HCT116 (cell line): Measurements from ENCODE around the gene NEUROD4. TPM values are rescaled to one million over a fixed set of nuclear protein-coding genes. Genes with fewer than 3 reads are reported as not detected.

Experiments
- ATAC-seq: fragments of 200-7000 bp; cut with Tn5 transposase; 2 replicates; pipeline ENCODE4 v1.9.1; 2020; ENCODE audit warnings: mild to moderate bottlenecking, moderate library complexity
- BruUV-seq: library from RNA; stranded (reverse); fragments of 400-500 nt; replicated peaks from 2 replicates; lab custom pipeline; 2021; lab: Mats Ljungman, UMichigan
- CTCF ChIA-PET: fragments of 300-600 bp; sonication (Branson Sonifier 250); formaldehyde crosslinking; loops from one replicate; lab custom pipeline; 2021; ENCODE audit warnings: antibody characterized with exemption; lab: Charles Lee
- POLR2A ChIA-PET: fragments of 300-600, 350-600 bp; sonication (Branson Sonifier 250); formaldehyde crosslinking; loops from one replicate; lab custom pipeline; 2021; ENCODE audit warnings: antibody characterized with exemption; lab: Charles Lee
- RAD21 ChIA-PET, 2 experiments: fragments of 300-600 bp; sonication (Branson Sonifier 250); formaldehyde crosslinking; loops; one replicate each; lab custom pipeline; 2023; ENCODE audit warnings: low total read pairs in 2 of 2; ENCODE audit not compliant: uncharacterized antibody in 2 of 2, unreplicated experiment in 2 of 2, low non-redundant PET in 1 of 2; lab: Charles Lee
- DNase-seq: peaks from one replicate; pipeline ENCODE4 v3.0.0-alpha.2; 2010; ENCODE audit warnings: low read depth, low spot score
- H2AFZ ChIP-seq: fragments of 200-600 bp; shearing (Covaris generic), sonication (generic); 2 replicates; pipeline ENCODE4 v1.6.1; 2017; ENCODE audit warnings: low read depth, mixed run types, mixed read lengths, antibody characterized with exemption, low read length; ENCODE audit not compliant: poor library complexity, severe bottlenecking
- H3K27ac ChIP-seq: 2 replicates; pipeline ENCODE4 v1.5.1; 2012; ENCODE audit warnings: low read depth, low read length
- H3K27me3 ChIP-seq: fragments of 200-600 bp; sonication (generic); 2 replicates; pipeline ENCODE4 v1.6.1; 2016; ENCODE audit warnings: mixed run types, low read length, mixed read lengths; ENCODE audit not compliant: insufficient read depth
- H3K36me3 ChIP-seq, 2 experiments: fragments of 200-500 bp in 1 of 2; fragments of 200-600 bp in 1 of 2; sonication (Bioruptor generic) in 1 of 2; sonication (generic) in 1 of 2; 2 replicates each; pipeline versions ENCODE4 v1.5.1 to v1.6.1; 2014 to 2016; ENCODE audit warnings: low read length in 2 of 2, inconsistent platforms in 1 of 2, mixed read lengths in 1 of 2, mixed run types in 1 of 2; ENCODE audit not compliant: insufficient read depth in 2 of 2, control insufficient read depth in 1 of 2
- H3K4me1 ChIP-seq, 2 experiments: fragments of 200-600 bp in 1 of 2; sonication (generic) in 1 of 2; 2 replicates each; pipeline versions ENCODE4 v1.5.1 to v1.6.1; 2012 to 2017; ENCODE audit warnings: low read length in 2 of 2, inconsistent platforms in 1 of 2, mild to moderate bottlenecking in 1 of 2, mixed read lengths in 1 of 2, mixed run types in 1 of 2, moderate library complexity in 1 of 2; ENCODE audit not compliant: insufficient read depth in 2 of 2, control insufficient read depth in 1 of 2
- H3K4me2 ChIP-seq: fragments of 200-600 bp; sonication (generic); 2 replicates; pipeline ENCODE4 v1.6.1; 2017; ENCODE audit warnings: mixed run types, low read length, mixed read lengths
- H3K4me3 ChIP-seq, 2 experiments: fragments of 200-600 bp in 1 of 2; sonication (generic) in 1 of 2; replicated peaks in 1 of 2; 2 replicates each; pipeline ENCODE4 v1.5.1; 2011 to 2016; ENCODE audit warnings: low read length in 2 of 2, control low read depth in 1 of 2, low read depth in 1 of 2, mild to moderate bottlenecking in 1 of 2, mixed read lengths in 1 of 2, mixed run types in 1 of 2
- H3K79me2 ChIP-seq: fragments of 200-600 bp; sonication (generic); 2 replicates; pipeline ENCODE4 v1.6.1; 2017; ENCODE audit warnings: mild to moderate bottlenecking, mixed run types, low read length, moderate library complexity, mixed read lengths; ENCODE audit not compliant: insufficient read depth
- H3K9ac ChIP-seq: fragments of 200-600 bp; sonication (generic); 2 replicates; pipeline ENCODE4 v1.6.1; 2016; ENCODE audit warnings: low read length, mixed read lengths
- H3K9me2 ChIP-seq: fragments of 200-600 bp; sonication (generic), shearing (Covaris generic); 2 replicates; pipeline ENCODE4 v1.6.1; 2017; ENCODE audit warnings: mixed run types, mild to moderate bottlenecking, moderate library complexity; ENCODE audit not compliant: insufficient read depth
- H3K9me3 ChIP-seq, 2 experiments: fragments of 200-500 bp in 1 of 2; fragments of 200-600 bp in 1 of 2; sonication (Bioruptor generic) in 1 of 2; sonication (generic) in 1 of 2; 2 replicates each; pipeline ENCODE4 v1.6.1; 2014 to 2017; ENCODE audit warnings: low read length in 2 of 2, mixed read lengths in 2 of 2, inconsistent platforms in 1 of 2, low read depth in 1 of 2, mild to moderate bottlenecking in 1 of 2, mixed run types in 1 of 2, moderate library complexity in 1 of 2; ENCODE audit not compliant: control insufficient read depth in 1 of 2, insufficient read depth in 1 of 2
- H4K20me1 ChIP-seq: fragments of 200-600 bp; sonication (generic), shearing (Covaris generic); 2 replicates; pipeline ENCODE4 v1.6.1; 2017; ENCODE audit warnings: mixed run types, mild to moderate bottlenecking, moderate library complexity; ENCODE audit not compliant: insufficient read depth
- ATF3 ChIP-seq: IDR thresholded peaks from 2 replicates; pipeline ENCODE4 v1.6.1; 2012
- CBX3 ChIP-seq: IDR thresholded peaks from 2 replicates; pipeline ENCODE4 v1.6.1; 2012; ENCODE audit warnings: low read depth
- CEBPB ChIP-seq: IDR thresholded peaks from 2 replicates; pipeline ENCODE4 v1.6.1; 2012; ENCODE audit warnings: low read depth
- CTCF ChIP-seq, 3 experiments: fragments of 200-600 bp in 1 of 3; sonication (generic) in 1 of 3; IDR thresholded peaks in 2 of 3; conservative IDR thresholded peaks in 1 of 3; 2 replicates each; pipeline ENCODE4 v1.5.1; 2012 to 2017; ENCODE audit warnings: low read depth in 2 of 3, low read length in 2 of 3, antibody characterized with exemption in 1 of 3, borderline replicate concordance in 1 of 3, control low read depth in 1 of 3, mild to moderate bottlenecking in 1 of 3, mixed read lengths in 1 of 3, mixed run types in 1 of 3, moderate library complexity in 1 of 3; ENCODE audit not compliant: insufficient read depth in 1 of 3
- EGR1 ChIP-seq: IDR thresholded peaks from 2 replicates; pipeline ENCODE4 v1.6.1; 2012; ENCODE audit warnings: low read depth
- ELF1 ChIP-seq: IDR thresholded peaks from 2 replicates; pipeline ENCODE4 v1.6.1; 2012; ENCODE audit warnings: low read depth, borderline replicate concordance
- EZH2 ChIP-seq: fragments of 200-600 bp; sonication (generic); IDR thresholded peaks from 2 replicates; pipeline ENCODE4 v1.6.1; 2017; ENCODE audit warnings: antibody characterized with exemption, mixed run types
- JUND ChIP-seq: IDR thresholded peaks from 2 replicates; pipeline ENCODE4 v1.6.1; 2012
- MAX ChIP-seq: IDR thresholded peaks from 2 replicates; pipeline ENCODE4 v1.6.1; 2012
- POLR2AphosphoS5 ChIP-seq: IDR thresholded peaks from 2 replicates; pipeline ENCODE4 v1.6.1; 2011; ENCODE audit warnings: mild to moderate bottlenecking, low read depth, low read length, moderate library complexity
- RAD21 ChIP-seq: IDR thresholded peaks from 2 replicates; pipeline ENCODE4 v1.6.1; 2012; ENCODE audit warnings: low read depth, mild to moderate bottlenecking
- REST ChIP-seq: IDR thresholded peaks from 2 replicates; pipeline ENCODE4 v1.6.1; 2012; ENCODE audit warnings: low read depth
- SIN3A ChIP-seq: IDR thresholded peaks from 2 replicates; pipeline ENCODE4 v1.6.1; 2012; ENCODE audit warnings: low read depth
- SP1 ChIP-seq: IDR thresholded peaks from 2 replicates; pipeline ENCODE4 v1.6.1; 2012; ENCODE audit warnings: low read depth
- SRF ChIP-seq: IDR thresholded peaks from 2 replicates; pipeline ENCODE4 v1.6.1; 2012; ENCODE audit warnings: low read depth
- TCF7L2 ChIP-seq: IDR thresholded peaks from 2 replicates; pipeline ENCODE4 v1.7.0; 2011; ENCODE audit warnings: borderline replicate concordance, inconsistent platforms; ENCODE audit not compliant: insufficient read depth, insufficient read length; ENCODE audit errors: extremely low read depth
- YY1 ChIP-seq: IDR thresholded peaks from 2 replicates; pipeline ENCODE4 v1.6.1; 2011; ENCODE audit warnings: low read length, low read depth, moderate library complexity, mild to moderate bottlenecking; ENCODE audit not compliant: insufficient replicate concordance; ENCODE audit errors: extremely low read depth
- ZBTB33 ChIP-seq: IDR thresholded peaks from 2 replicates; pipeline ENCODE4 v1.6.1; 2011; ENCODE audit warnings: mild to moderate bottlenecking, low read length, moderate library complexity; ENCODE audit not compliant: insufficient replicate concordance; ENCODE audit errors: extremely low read depth
- ZFX ChIP-seq: fragments of 450-650 bp; IDR thresholded peaks from 2 replicates; pipeline ENCODE4 v1.6.1; 2017
- ZNF274 ChIP-seq: fragments of 200-500 bp; sonication (Bioruptor generic); IDR thresholded peaks from 2 replicates; pipeline ENCODE4 v1.6.1; 2014; ENCODE audit warnings: mild to moderate bottlenecking, low read depth, low read length, inconsistent platforms
- intact Hi-C: fragments of 100-400 bp; cut with micrococcal nuclease; formaldehyde crosslinking; loops from 2 replicates; pipeline ENCODE4 v1.10.0; 2022
- total RNA-seq: library from RNA; stranded (reverse); gene quantifications from one replicate; pipeline ENCODE4 v1.2.1, GENCODE V29; 2021; ENCODE audit not compliant: unreplicated experiment

The NEUROD4 gene
- total RNA-seq, 1 experiment from 2014 or later: not detected

GRCh38 chr12:54988402-54989054 lies 31.2 kb upstream of the NEUROD4 start:
- TF ChIP-seq EGR1 (no peak), CTCF (IDR thresholded peaks at IDR 0.05 in 2 of 3, conservative IDR thresholded peaks at IDR 0.05 in 1 of 3; ENCODE audit: borderline replicate concordance in 1 of 3, insufficient read depth in 1 of 3, low read depth in 2 of 3, low read length in 2 of 3) (no peak), JUND (no peak), SIN3A (no peak), SRF (no peak), REST (no peak), ZFX (no peak), POLR2AphosphoS5 (no peak), EZH2 (no peak), ZBTB33 (no peak), YY1 (no peak), CBX3 (no peak), MAX (no peak), ATF3 (no peak), TCF7L2 (no peak), SP1 (no peak), CEBPB (no peak), RAD21 (no peak), ELF1 (no peak), ZNF274 (no peak)
- TF ChIP-seq, all 23 proteins: peak for 0
- no peaks in the 10 kb centered on the region for H4K20me1 ChIP-seq
- no peak overlapping the region for H3K27ac ChIP-seq
- peaks cover 0 to 2% of the 10 kb centered on the region in 2 experiments; a peak in 1 of 4 replicates for H3K4me1 ChIP-seq
- H3K9me3 ChIP-seq: no peaks in the 10 kb centered on the region
- H3K79me2 ChIP-seq: no peaks in the 10 kb centered on the region
- no peak overlapping the region for H3K4me3 ChIP-seq
- ChIA-PET POLR2A (no interaction called here), RAD21 (no interaction called here), CTCF (interaction anchor here (1.2 kb wide), 1 partner anchor 84 kb away, joined by 7 read pairs; no protein-coding TSS in a partner anchor)
- H3K9ac ChIP-seq: no peak overlapping the region
- intact Hi-C loops: no loop called here
- H3K9me2 ChIP-seq: no peaks in the 10 kb centered on the region
- no peak overlapping the region for H2AFZ ChIP-seq
- no TSS peak for BruUV-seq
- no peaks in the 10 kb centered on the region for H3K36me3 ChIP-seq
- peaks cover 70% of the 10 kb centered on the region for H3K27me3 ChIP-seq
- ATAC-seq (no peak), DNase-seq (no peak)
- H3K4me2 ChIP-seq: no peak overlapping the region
